ENCODE measurements around the gene OAS2.

DNA sequence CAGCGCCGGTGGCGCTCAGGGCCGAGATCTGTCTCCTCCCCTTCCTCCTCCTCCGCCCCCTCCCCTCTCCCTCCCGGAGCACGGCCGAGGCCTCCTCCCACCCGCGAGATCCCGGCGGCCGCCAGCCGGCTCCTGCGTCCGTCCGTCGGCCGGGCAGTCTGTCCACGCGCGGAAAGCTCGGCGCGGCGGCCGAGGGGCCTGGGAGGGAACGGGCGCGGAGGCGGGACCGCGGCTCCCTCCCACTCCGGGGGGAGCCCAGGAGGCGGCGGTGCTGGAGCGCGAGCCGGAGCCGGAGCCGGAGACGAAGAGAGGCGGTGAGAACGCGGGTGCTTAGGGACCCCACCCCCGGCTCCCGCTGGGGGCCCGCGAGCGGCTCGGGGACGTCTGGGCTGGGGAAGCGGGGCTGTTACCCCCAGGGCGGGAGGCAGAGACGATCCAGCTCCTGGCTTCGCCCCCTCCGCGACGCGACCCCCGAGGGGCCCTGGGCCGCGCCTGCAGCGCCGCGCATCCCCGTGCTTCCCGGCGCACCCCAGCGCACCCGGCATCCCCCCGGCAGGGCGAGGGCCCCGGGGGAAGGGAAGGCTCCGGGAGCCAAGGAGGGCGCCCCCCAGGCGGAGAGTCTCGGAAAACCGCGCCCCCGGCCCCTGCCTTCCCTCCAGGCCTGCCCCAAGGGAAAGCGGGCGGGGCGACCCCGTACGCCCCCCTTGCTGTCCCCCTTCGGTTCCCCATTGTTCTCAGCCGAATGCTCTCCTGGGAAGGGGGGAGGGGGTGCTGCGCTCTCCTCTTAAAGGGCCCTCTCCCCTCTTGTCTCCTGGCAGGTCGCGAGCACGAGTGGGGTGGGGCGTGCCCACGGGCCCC lies 78.5 kb downstream of the OAS2 start, which contains the start of gene DTX1:
- TF ChIP-seq, protein P1, sequence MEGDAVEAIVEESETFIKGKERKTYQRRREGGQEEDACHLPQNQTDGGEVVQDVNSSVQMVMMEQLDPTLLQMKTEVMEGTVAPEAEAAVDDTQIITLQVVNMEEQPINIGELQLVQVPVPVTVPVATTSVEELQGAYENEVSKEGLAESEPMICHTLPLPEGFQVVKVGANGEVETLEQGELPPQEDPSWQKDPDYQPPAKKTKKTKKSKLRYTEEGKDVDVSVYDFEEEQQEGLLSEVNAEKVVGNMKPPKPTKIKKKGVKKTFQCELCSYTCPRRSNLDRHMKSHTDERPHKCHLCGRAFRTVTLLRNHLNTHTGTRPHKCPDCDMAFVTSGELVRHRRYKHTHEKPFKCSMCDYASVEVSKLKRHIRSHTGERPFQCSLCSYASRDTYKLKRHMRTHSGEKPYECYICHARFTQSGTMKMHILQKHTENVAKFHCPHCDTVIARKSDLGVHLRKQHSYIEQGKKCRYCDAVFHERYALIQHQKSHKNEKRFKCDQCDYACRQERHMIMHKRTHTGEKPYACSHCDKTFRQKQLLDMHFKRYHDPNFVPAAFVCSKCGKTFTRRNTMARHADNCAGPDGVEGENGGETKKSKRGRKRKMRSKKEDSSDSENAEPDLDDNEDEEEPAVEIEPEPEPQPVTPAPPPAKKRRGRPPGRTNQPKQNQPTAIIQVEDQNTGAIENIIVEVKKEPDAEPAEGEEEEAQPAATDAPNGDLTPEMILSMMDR (IDR thresholded peaks at IDR 0.05; ENCODE audit: poor library complexity): no peak
- TF ChIP-seq EZH2 (IDR thresholded peaks at IDR 0.05; ENCODE audit: borderline replicate concordance) (peak; percentile 85), EZH2phosphoT487 (IDR thresholded peaks at IDR 0.05; ENCODE audit: low read depth, severe bottlenecking, unreplicated experiment) (peak; percentile 25)

Data from hepatocyte (in vitro differentiated cells).